BLaER1 treated with 17β-estradiol and CSF1 and Interleukin-3, amounts not matched to agents 10 nM and 100 nM (cell line): ENCODE data around the gene SEPTIN5.

Experiments
- H3K27ac ChIP-seq, 11 experiments: shearing (Covaris generic); formaldehyde crosslinking; 2 replicates each; pipeline ENCODE4 v1.8.1; 2022
- H3K27me3 ChIP-seq, 11 experiments: shearing (Covaris generic); formaldehyde crosslinking; 2 replicates each; pipeline ENCODE4 v1.8.1; 2022
- H3K36me3 ChIP-seq, 11 experiments: shearing (Covaris generic); formaldehyde crosslinking; 2 replicates each; pipeline ENCODE4 v1.8.1; 2022
- H3K4me1 ChIP-seq, 10 experiments: shearing (Covaris generic); formaldehyde crosslinking; 2 replicates each; pipeline ENCODE4 v1.8.1; 2022
- H3K4me2 ChIP-seq, 11 experiments: shearing (Covaris generic); formaldehyde crosslinking; 2 replicates each; pipeline ENCODE4 v1.8.1; 2022
- H3K4me3 ChIP-seq, 10 experiments: shearing (Covaris generic); formaldehyde crosslinking; 2 replicates each; pipeline ENCODE4 v1.8.1; 2022
- H3K9ac ChIP-seq, 11 experiments: shearing (Covaris generic); formaldehyde crosslinking; 2 replicates each; pipeline ENCODE4 v1.8.1; 2022
- H3K9me3 ChIP-seq, 11 experiments: shearing (Covaris generic); formaldehyde crosslinking; replicated peaks in 1 of 11; 2 replicates each; pipeline ENCODE4 v1.8.1; 2022
- H4K20me1 ChIP-seq, 11 experiments: shearing (Covaris generic); formaldehyde crosslinking; 2 replicates each; pipeline ENCODE4 v1.8.1; 2022
- Cebpa-rat ChIP-seq, 11 experiments: shearing (Covaris generic); IDR thresholded peaks; 2 replicates each; pipeline ENCODE4 v1.8.1; 2022

The SEPTIN5 gene

GRCh38 chr22:19767427-19768341 is 53.4 kb downstream of the SEPTIN5 start:
- Histone ChIP-seq H3K36me3 (no peaks in the 10 kb centered on the region), H3K9me3 (no peaks in the 10 kb centered on the region), H3K4me3 (peak overlapping the region; percentile 51 to 69 (median 54); a peak in 14 of 20 replicates), H3K27me3 (peaks cover 96 to 100% (median 100%) of the 10 kb centered on the region in 11 experiments), H3K4me1 (peaks cover 31 to 73% (median 47%) of the 10 kb centered on the region in 10 experiments), H3K9ac (peak overlapping the region in 2 of 11 experiments; percentile 35 to 67; a peak in 1 of 22 replicates), H3K27ac (no peak overlapping the region), H4K20me1 (peaks cover 0 to 87% (median 49%) of the 10 kb centered on the region in 11 experiments; a peak in 17 of 22 replicates), H3K4me2 (peak overlapping the region; percentile 74 to 92 (median 86); a peak in 21 of 22 replicates)
- no peak for TF ChIP-seq Cebpa-rat (IDR thresholded peaks at IDR 0.05)

- Histone ChIP-seq H3K4me3 (no peak overlapping the region), H3K27ac (no peak overlapping the region), H3K4me2 (peak overlapping the region in 4 of 11 experiments; percentile 10 to 36 (median 18); a peak in 4 of 22 replicates), H4K20me1 (peaks cover 0 to 70% (median 38%) of the 10 kb centered on the region in 11 experiments; a peak in 17 of 22 replicates), H3K4me1 (peaks cover 42 to 90% (median 62%) of the 10 kb centered on the region in 10 experiments), H3K36me3 (no peaks in the 10 kb centered on the region), H3K9me3 (no peaks in the 10 kb centered on the region), H3K27me3 (peaks cover 79 to 97% (median 84%) of the 10 kb centered on the region in 11 experiments), H3K9ac (no peak overlapping the region)
- no peak for TF ChIP-seq Cebpa-rat (IDR thresholded peaks at IDR 0.05)
Observed at GRCh38 chr22:19769393-19769715, 55.1 kb downstream of the SEPTIN5 start.

- Histone ChIP-seq H3K9me3 (no peaks in the 10 kb centered on the region), H4K20me1 (peaks cover 0 to 58% (median 30%) of the 10 kb centered on the region in 11 experiments; a peak in 17 of 22 replicates), H3K27me3 (peaks cover 67 to 84% (median 72%) of the 10 kb centered on the region in 11 experiments), H3K4me1 (peaks cover 42 to 85% (median 54%) of the 10 kb centered on the region in 10 experiments), H3K4me2 (0 out of 22 replicates have a peak overlapping the region, but pooled peaks of 1 of the 11 experiments have one; percentile 89), H3K9ac (no peak overlapping the region), H3K27ac (no peak overlapping the region), H3K4me3 (no peak overlapping the region), H3K36me3 (no peaks in the 10 kb centered on the region)
- no peak for TF ChIP-seq Cebpa-rat (IDR thresholded peaks at IDR 0.05)
Observed at GRCh38 chr22:19770349-19771220, 56.3 kb downstream of the SEPTIN5 start.

GRCh38 chr22:19772422-19772672 is 58.0 kb downstream of the SEPTIN5 start:
- Histone ChIP-seq H3K36me3 (no peaks in the 10 kb centered on the region), H3K4me1 (peaks cover 36 to 81% (median 50%) of the 10 kb centered on the region in 10 experiments), H4K20me1 (peaks cover 0 to 40% (median 12%) of the 10 kb centered on the region in 11 experiments; a peak in 11 of 22 replicates), H3K27me3 (peaks cover 49 to 67% (median 55%) of the 10 kb centered on the region in 11 experiments), H3K27ac (no peak overlapping the region), H3K9me3 (no peaks in the 10 kb centered on the region), H3K9ac (peak overlapping the region in 4 of 11 experiments; percentile 23 to 50 (median 28); a peak in 3 of 22 replicates), H3K4me3 (no peak overlapping the region), H3K4me2 (peak overlapping the region; percentile 65 to 100 (median 91); a peak in 21 of 22 replicates)
- no peak for TF ChIP-seq Cebpa-rat (IDR thresholded peaks at IDR 0.05)
